Measurements from ENCODE around the gene ATP2A2. TPM values are rescaled to one million over a fixed set of nuclear protein-coding genes. Genes with fewer than 3 reads are reported as not detected.

The ATP2A2 gene
- total RNA-seq, 1 experiment from 2014 or later = 154 TPM

- Histone ChIP-seq H3K27ac (no peak overlapping the region), H3K36me3 (ENCODE audit: low read depth) (peaks cover 45% of the 10 kb centered on the region), H3K9me3 (ENCODE audit: insufficient read depth, low read depth) (no peaks in the 10 kb centered on the region), H3K9me2 (ENCODE audit: insufficient read depth) (no peaks in the 10 kb centered on the region), H2AFZ (no peak overlapping the region), H3K4me2 (no peak overlapping the region), H3K79me2 (ENCODE audit: low read depth) (no peaks in the 10 kb centered on the region), H3F3A (ENCODE audit: insufficient read depth, low read depth) (peaks cover 12% of the 10 kb centered on the region; the same call in 1 of the 2 replicates), H3K4me3 (no peak overlapping the region), H3K4me1 (replicated peaks; ENCODE audit: insufficient read depth) (no peaks in the 10 kb centered on the region), H4K20me1 (ENCODE audit: insufficient read depth) (no peaks in the 10 kb centered on the region), H3K27me3 (ENCODE audit: insufficient read depth, low read depth) (no peaks in the 10 kb centered on the region)
- CTCF ChIA-PET = interaction anchor here (0.6 kb wide), 1 partner anchor 74 kb away, joined by 4 read pairs; no protein-coding TSS in a partner anchor
- no TSS peak for BruUV-seq (replicated peaks)
- intact Hi-C loops (cut with micrococcal nuclease; ENCODE audit: unreplicated experiment) = no loop called here
- DNase-seq = no peak
- POLR2A ChIA-PET (ENCODE audit: unreplicated experiment) = no interaction called here
- TF ChIP-seq CTCF (conservative IDR thresholded peaks at IDR 0.05) = no peak
- TF ChIP-seq EZH2 (IDR thresholded peaks at IDR 0.05; ENCODE audit: low read depth) = no peak
These were observed 98.6 kb downstream of the ATP2A2 start for GRCh38 chr12:110379631-110380030.

DNA sequence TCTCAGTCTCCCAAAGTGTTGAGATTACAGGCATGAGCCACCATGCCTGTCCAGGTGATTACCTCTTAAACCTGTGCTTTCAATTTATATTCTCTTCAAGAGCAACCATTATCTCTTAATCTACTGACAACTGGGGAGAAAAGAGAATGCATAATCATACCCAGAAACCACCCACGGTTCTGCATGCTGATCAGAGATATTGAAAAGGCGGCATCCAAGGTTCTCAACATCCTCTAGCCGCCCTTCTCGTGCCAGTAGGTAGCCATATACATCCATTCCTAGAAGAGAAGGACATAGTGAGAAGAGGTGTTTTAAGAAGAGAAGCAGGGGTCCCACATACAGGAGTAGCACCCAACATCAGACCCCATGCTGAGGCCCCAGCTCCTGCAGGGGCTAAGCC lies 101.6 kb downstream of the ATP2A2 start:
- H2AFZ ChIP-seq = no peak overlapping the region
- H3K9me2 ChIP-seq (ENCODE audit: insufficient read depth) = no peaks in the 10 kb centered on the region
- ChIA-PET POLR2A (ENCODE audit: unreplicated experiment) (no interaction called here), CTCF (no interaction called here)
- no peaks in the 10 kb centered on the region for H3K9me3 ChIP-seq (ENCODE audit: insufficient read depth, low read depth)
- intact Hi-C loops (cut with micrococcal nuclease; ENCODE audit: unreplicated experiment) = no loop called here
- peaks cover 6% of the 10 kb centered on the region; the same call in 1 of the 2 replicates for H3F3A ChIP-seq (ENCODE audit: insufficient read depth, low read depth)
- no TSS peak for BruUV-seq (replicated peaks)
- no peak for TF ChIP-seq CTCF (conservative IDR thresholded peaks at IDR 0.05)
- TF ChIP-seq EZH2 (IDR thresholded peaks at IDR 0.05; ENCODE audit: low read depth) = no peak
- no peak overlapping the region for H3K27ac ChIP-seq
- peaks cover 4% of the 10 kb centered on the region; the same call in 1 of the 2 replicates for H4K20me1 ChIP-seq (ENCODE audit: insufficient read depth)
- H3K79me2 ChIP-seq (ENCODE audit: low read depth) = no peaks in the 10 kb centered on the region
- no peaks in the 10 kb centered on the region for H3K27me3 ChIP-seq (ENCODE audit: insufficient read depth, low read depth)
- DNase-seq = no peak
- H3K4me2 ChIP-seq = no peak overlapping the region
- H3K4me1 ChIP-seq (replicated peaks; ENCODE audit: insufficient read depth) = no peaks in the 10 kb centered on the region
- peaks cover 54% of the 10 kb centered on the region for H3K36me3 ChIP-seq (ENCODE audit: low read depth)
- H3K4me3 ChIP-seq = no peak overlapping the region

Other genes starting within 250 kb of the ATP2A2 start
- 29.2 and 29.4 TPM in 2 replicates for gene C12orf76, start 232.7 kb upstream of the ATP2A2 start, total RNA-seq (2021)
- 12.4 and 19.3 TPM in 2 replicates for gene IFT81, start 156.9 kb upstream of the ATP2A2 start, total RNA-seq (2021)
- gene ANAPC7, start 122.5 kb downstream of the ATP2A2 start, total RNA-seq (2021) = 48.7 and 52.4 TPM in 2 replicates
- gene ARPC3, start 169.1 kb downstream of the ATP2A2 start, total RNA-seq (2021) = 167 and 229 TPM in 2 replicates
- gene GPN3, start 187.0 kb downstream of the ATP2A2 start, total RNA-seq (2021) = 28.5 and 35.1 TPM in 2 replicates
- 7.7 and 8.0 TPM in 2 replicates for gene FAM216A, start 187.6 kb downstream of the ATP2A2 start, total RNA-seq (2021)
- gene VPS29, start 220.9 kb downstream of the ATP2A2 start, total RNA-seq (2021) = 78.3 and 114 TPM in 2 replicates
- gene RAD9B, start 221.1 kb downstream of the ATP2A2 start, total RNA-seq (2021) = 1.6 and 2.3 TPM in 2 replicates

Data from PC-9 (cell line).